ENCODE results near the gene AEN. TPM values are rescaled to one million over a fixed set of nuclear protein-coding genes. Genes with fewer than 3 reads are reported as not detected.

The AEN gene
- total RNA-seq, 1 donor from 2014 or later: 18.4 TPM

DNA sequence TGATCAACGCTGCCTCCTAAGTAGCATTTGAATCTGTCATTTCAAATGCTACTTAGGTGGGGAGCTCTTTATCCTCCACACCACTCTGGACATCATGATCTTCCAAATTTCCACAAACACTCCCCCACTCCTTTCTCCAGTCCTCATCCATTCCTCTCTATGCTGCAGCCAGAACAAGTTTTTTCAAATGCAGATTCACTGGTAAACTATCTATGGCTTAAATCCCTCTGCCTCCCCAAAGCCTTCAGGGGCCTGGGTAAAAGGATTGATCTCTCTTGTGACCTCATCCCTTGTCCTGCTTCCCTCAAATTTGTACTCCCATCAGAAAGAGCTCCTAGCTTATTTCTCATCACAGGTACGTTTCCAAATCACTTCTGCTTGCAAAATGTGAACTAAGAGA, 1.3 kb upstream of the AEN start:
- peaks cover 44% of the 10 kb centered on the region for H3K4me1 ChIP-seq
- TF ChIP-seq CTCF (IDR thresholded peaks at IDR 0.05) (no peak), POLR2AphosphoS5 (IDR thresholded peaks at IDR 0.05; ENCODE audit: insufficient read depth in 1 of 2, low read depth in 1 of 2) (no peak), POLR2A (IDR thresholded peaks at IDR 0.05) (no peak)
- H3K4me3 ChIP-seq: no peak overlapping the region
- H3K36me3 ChIP-seq: no peaks in the 10 kb centered on the region
- DNase-seq (ENCODE audit: extremely low spot score in 2 of 2): peak; percentile 22 to 47
- H3K27ac ChIP-seq: no peak overlapping the region
- H3K27me3 ChIP-seq: no peaks in the 10 kb centered on the region
- no peaks in the 10 kb centered on the region for H3K9me3 ChIP-seq
- intact Hi-C loops (cut with DNase I): no loop called here

- Histone ChIP-seq H3K4me3 (peak overlapping the region; percentile 86 to 96), H3K9me3 (no peaks in the 10 kb centered on the region), H3K36me3 (peaks cover 0 to 12% of the 10 kb centered on the region in 2 donors), H3K4me1 (peaks cover 60% of the 10 kb centered on the region), H3K27me3 (no peaks in the 10 kb centered on the region), H3K27ac (peak overlapping the region; percentile 82)
- DNase-seq (ENCODE audit: extremely low spot score in 2 of 2): no peak
- no peak for TF ChIP-seq CTCF (IDR thresholded peaks at IDR 0.05)
- no peak for TF ChIP-seq POLR2A (IDR thresholded peaks at IDR 0.05)
- no peak for TF ChIP-seq POLR2AphosphoS5 (IDR thresholded peaks at IDR 0.05; ENCODE audit: insufficient read depth in 1 of 2, low read depth in 1 of 2)
- intact Hi-C loops (cut with DNase I): no loop called here
Observed at GRCh38 chr15:88621789-88622604, 857 bp downstream of the AEN start.

GRCh38 chr15:88622605-88622975, 1.4 kb downstream of the AEN start:
- TF ChIP-seq POLR2A (IDR thresholded peaks at IDR 0.05): no peak
- no peak for TF ChIP-seq CTCF (IDR thresholded peaks at IDR 0.05)
- TF ChIP-seq POLR2AphosphoS5 (IDR thresholded peaks at IDR 0.05; ENCODE audit: insufficient read depth in 1 of 2, low read depth in 1 of 2): no peak
- no peaks in the 10 kb centered on the region for H3K27me3 ChIP-seq
- no peaks in the 10 kb centered on the region for H3K9me3 ChIP-seq
- peaks cover 0 to 14% of the 10 kb centered on the region in 2 donors for H3K36me3 ChIP-seq
- H3K27ac ChIP-seq: peak overlapping the region; percentile 82
- H3K4me1 ChIP-seq: peaks cover 60% of the 10 kb centered on the region
- DNase-seq (ENCODE audit: extremely low spot score in 2 of 2): no peak
- H3K4me3 ChIP-seq: peak overlapping the region; percentile 86 to 96
- intact Hi-C loops (cut with DNase I): no loop called here

DNA sequence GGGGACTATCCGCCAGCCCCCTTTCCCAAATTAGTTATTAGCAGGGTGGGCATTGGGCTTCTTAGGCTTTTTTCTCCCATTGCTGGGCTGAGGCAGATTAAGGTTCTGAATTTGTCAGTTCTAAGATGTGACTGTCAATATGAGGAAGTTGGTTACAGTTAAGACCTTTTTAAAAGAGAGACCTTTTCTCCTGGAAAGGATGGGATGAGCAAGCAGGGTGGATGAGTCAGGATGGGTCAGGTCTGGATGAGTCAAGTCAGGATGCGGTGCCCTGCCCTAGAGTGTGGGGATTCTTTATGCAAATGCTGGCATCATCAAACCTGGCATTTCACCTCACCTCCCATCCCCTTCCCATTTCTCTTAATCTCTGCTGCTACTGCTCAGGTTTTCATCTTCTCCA, 1.9 kb downstream of the AEN start:
- Histone ChIP-seq H3K9me3 (no peaks in the 10 kb centered on the region), H3K27me3 (no peaks in the 10 kb centered on the region), H3K27ac (peak overlapping the region; percentile 82), H3K4me1 (peaks cover 60% of the 10 kb centered on the region), H3K4me3 (peak overlapping the region in 1 of 2 donors; percentile 86), H3K36me3 (peaks cover 0 to 19% of the 10 kb centered on the region in 2 donors)
- peak in 1 of 2 donors; percentile 34 for TF ChIP-seq POLR2AphosphoS5 (IDR thresholded peaks at IDR 0.05; ENCODE audit: insufficient read depth in 1 of 2, low read depth in 1 of 2)
- TF ChIP-seq CTCF (IDR thresholded peaks at IDR 0.05): no peak
- no peak for DNase-seq (ENCODE audit: extremely low spot score in 2 of 2)
- intact Hi-C loops (cut with DNase I): no loop called here

- Histone ChIP-seq H3K4me3 (peak overlapping the region in 1 of 2 donors; percentile 6), H3K9me3 (no peaks in the 10 kb centered on the region), H3K36me3 (peaks cover 0 to 24% of the 10 kb centered on the region in 2 donors), H3K4me1 (peaks cover 60% of the 10 kb centered on the region), H3K27ac (peak overlapping the region; percentile 82), H3K27me3 (no peaks in the 10 kb centered on the region)
- TF ChIP-seq CTCF (IDR thresholded peaks at IDR 0.05): no peak
- TF ChIP-seq POLR2AphosphoS5 (IDR thresholded peaks at IDR 0.05; ENCODE audit: insufficient read depth in 1 of 2, low read depth in 1 of 2): no peak
- no peak for TF ChIP-seq POLR2A (IDR thresholded peaks at IDR 0.05)
- no peak for DNase-seq (ENCODE audit: extremely low spot score in 2 of 2)
- intact Hi-C loops (cut with DNase I): no loop called here
Observed at GRCh38 chr15:88623632-88624031, 2.5 kb downstream of the AEN start.
